Body of pancreas (tissue), 4 donors: ENCODE data around the gene ACAD9.

ENCODE experiments used
- CTCF ChIP-seq, 7 experiments: fragments of 450-650 bp in 4 of 7; fragments of 200-600 bp in 3 of 7; sonication (generic) in 3 of 7; IDR thresholded peaks; one replicate each; pipeline ENCODE4 v1.5.1; 2016 to 2019; ENCODE audit warnings: antibody characterized with exemption in 7 of 7
- POLR2A ChIP-seq, 3 donors: fragments of 450-650 bp; IDR thresholded peaks; one replicate each; pipeline ENCODE4 v1.6.1; 2016; ENCODE audit warnings: antibody characterized with exemption in 3 of 3, mild to moderate bottlenecking in 2 of 3

DNA sequence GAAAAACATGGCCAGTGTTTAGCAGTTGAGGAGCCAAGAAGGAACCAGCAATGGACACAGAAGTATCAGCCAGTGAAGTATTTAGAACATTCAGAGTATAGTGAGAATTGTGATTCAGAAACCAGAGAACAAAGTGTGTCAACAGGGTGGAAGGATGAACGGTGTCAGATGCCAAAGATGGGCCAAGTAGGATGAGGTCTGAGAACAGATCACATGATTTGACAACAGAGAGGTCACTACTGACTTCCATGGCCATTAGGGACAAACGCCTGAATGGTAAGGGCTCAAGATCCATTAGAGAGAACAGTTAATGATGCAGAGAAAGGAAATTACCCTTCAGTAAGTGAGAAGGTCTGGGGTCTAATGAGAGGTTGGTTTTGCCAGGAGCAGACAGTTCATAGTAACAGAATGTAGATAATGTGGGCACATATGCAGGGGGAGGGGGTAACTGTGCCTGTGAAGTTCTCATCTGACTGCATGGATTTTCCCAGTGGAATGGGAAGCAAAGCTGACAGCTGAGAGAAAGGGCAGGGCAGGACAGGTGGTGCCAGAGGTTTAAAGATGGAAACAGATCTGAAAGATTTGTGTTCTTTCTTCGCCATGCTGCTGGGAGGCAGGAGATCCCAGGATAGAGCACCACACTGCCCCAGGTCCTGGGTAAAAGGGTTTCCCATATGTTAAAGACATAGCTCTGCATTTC is 4.8 kb upstream of the ACAD9 start:
- no peak for TF ChIP-seq POLR2A (IDR thresholded peaks at IDR 0.05)
- no peak for TF ChIP-seq CTCF (IDR thresholded peaks at IDR 0.05)
